ENCODE results near the gene POLD4. TPM values are rescaled to one million over a fixed set of nuclear protein-coding genes. Genes with fewer than 3 reads are reported as not detected.

Gene POLD4
- total and polyA plus RNA-seq, 2 donors (not counting 3 experiments of a cell fraction or from before 2014, with no cell fraction given): 50.1 to 204 TPM

- H3K4me2 ChIP-seq (ENCODE audit: insufficient read depth, low read length): peak overlapping the region; percentile 62
- peaks cover 6% of the 10 kb centered on the region for H3K4me1 ChIP-seq (ENCODE audit: control insufficient read depth, extremely low read depth, insufficient read depth, low read length)
- H3K27me3 ChIP-seq (ENCODE audit: control insufficient read depth in 2 of 2, insufficient read depth in 2 of 2, low read length in 2 of 2): no peaks in the 10 kb centered on the region
- TF ChIP-seq EZH2 (IDR thresholded peaks at IDR 0.05; ENCODE audit: borderline replicate concordance, low read depth, low read length, severe bottlenecking) (no peak), JUN (IDR thresholded peaks at IDR 0.05; ENCODE audit: borderline replicate concordance, insufficient read depth, insufficient read length, low read depth) (no peak), MYC (IDR thresholded peaks at IDR 0.05; ENCODE audit: low read depth, low read length) (no peak), POLR2AphosphoS5 (IDR thresholded peaks at IDR 0.05; ENCODE audit: insufficient read depth, low read depth, low read length) (no peak), POLR2A (IDR thresholded peaks at IDR 0.05; ENCODE audit: low read depth, low read length) (no peak), GATA2 (IDR thresholded peaks at IDR 0.05; ENCODE audit: insufficient read depth, insufficient read length, low read depth, low read length) (no peak), MAX (IDR thresholded peaks at IDR 0.05; ENCODE audit: insufficient read depth, insufficient read length) (no peak)
- H3K27ac ChIP-seq (ENCODE audit: insufficient read depth, low read depth, low read length): no peak overlapping the region
- intact Hi-C loops (cut with micrococcal nuclease) (loop anchor here (1.0 to 2.0 kb wide), 7 partner anchors 30 to 237 kb away; partner anchors contain the start of genes GRK2 and POLD4), dilution Hi-C loops (cut with MboI; ENCODE audit: extremely low pct_ligation_motif_present, low sequenced_read_pairs) (no loop called here)
- FAIRE-seq (no peak), DNase-seq (ENCODE audit: low read depth, low spot score) (no peak)
- ChIA-PET CTCF (interaction anchor here (1.0 to 9.2 kb wide), 37 partner anchors 10 to 264 kb away, joined by 3 to 151 read pairs (median 7); partner anchors contain the start of genes ANKRD13D, GRK2, POLD4 and PPP1CA), POLR2A (interaction anchor here (1.1 kb wide), 1 partner anchor 63 kb away, joined by 3 read pairs; no protein-coding TSS in a partner anchor)
- H3K9ac ChIP-seq (replicated peaks; ENCODE audit: extremely low read depth, insufficient read depth, low read length): peak overlapping the region; percentile 6
- no peaks in the 10 kb centered on the region for H3K79me2 ChIP-seq (ENCODE audit: control insufficient read depth, insufficient read depth, low read length)
- no peaks in the 10 kb centered on the region for H4K20me1 ChIP-seq (replicated peaks; ENCODE audit: control insufficient read depth, extremely low read depth, insufficient read depth, low read length)
- H2AFZ ChIP-seq (ENCODE audit: low read depth, low read length): peak overlapping the region; percentile 72
- no peaks in the 10 kb centered on the region for H3K9me3 ChIP-seq (replicated peaks; ENCODE audit: control insufficient read depth, insufficient read depth, low read length)
- BruUV-seq (replicated peaks): no TSS peak
- no peaks in the 10 kb centered on the region for H3K9me1 ChIP-seq (replicated peaks; ENCODE audit: control insufficient read depth, extremely low read depth, insufficient read depth, low read length)
- H3K4me3 ChIP-seq (replicated peaks in 1 of 3; ENCODE audit: insufficient read depth in 1 of 3, low read depth in 1 of 3, low read length in 3 of 3): peak overlapping the region; percentile 1 to 75 (median 31)
- no peaks in the 10 kb centered on the region for H3K36me3 ChIP-seq (ENCODE audit: control insufficient read depth in 2 of 2, extremely low read depth in 1 of 2, insufficient read depth in 2 of 2, low read length in 2 of 2)
These were observed 35.3 kb downstream of the POLD4 start for GRCh38 chr11:67317888-67318555.
